SH-SY5Y (cell line): Measurements from ENCODE around the gene RGS18.

ENCODE experiments used
- GATA2 ChIP-seq: IDR thresholded peaks from 2 replicates; pipeline ENCODE4 v1.6.1; 2011; ENCODE audit warnings: mild to moderate bottlenecking, low read depth, low read length
- GATA3 ChIP-seq: IDR thresholded peaks from 2 replicates; pipeline ENCODE4 v1.6.1; 2011; ENCODE audit warnings: low read depth, mild to moderate bottlenecking, low read length, moderate library complexity

RGS18 gene

GRCh38 chr1:192201303-192201702, 43.0 kb downstream of the RGS18 start:
- no peak for TF ChIP-seq GATA3
- TF ChIP-seq GATA2, result no peak

- TF ChIP-seq GATA3, result no peak
- TF ChIP-seq GATA2, result no peak
Measured at GRCh38 chr1:192224396-192224795, 66.1 kb downstream of the RGS18 start.

- TF ChIP-seq GATA2 (no peak), GATA3 (no peak)
Measured at GRCh38 chr1:192224846-192225245, 66.6 kb downstream of the RGS18 start.

GRCh38 chr1:192225266-192225665, 67.0 kb downstream of the RGS18 start:
- TF ChIP-seq GATA3 (no peak), GATA2 (no peak)

- TF ChIP-seq GATA2, result no peak
- TF ChIP-seq GATA3, result no peak
Measured at GRCh38 chr1:192225703-192226102, 67.4 kb downstream of the RGS18 start.

- TF ChIP-seq GATA2 (no peak), GATA3 (no peak)
Measured at GRCh38 chr1:192227330-192227729, 69.1 kb downstream of the RGS18 start.

GRCh38 chr1:192232817-192233417, 74.7 kb downstream of the RGS18 start:
- no peak for TF ChIP-seq GATA2
- TF ChIP-seq GATA3, result no peak

GRCh38 chr1:192235127-192235526, 76.9 kb downstream of the RGS18 start:
- TF ChIP-seq GATA2, result no peak
- no peak for TF ChIP-seq GATA3
